Esophagus squamous epithelium (tissue), 5 donors: ENCODE results near the gene PDZD7. TPM values are rescaled to one million over a fixed set of nuclear protein-coding genes. Genes with fewer than 3 reads are reported as not detected.

Source experiments
- DNase-seq: peaks from one replicate; lab custom pipeline; 2025; lab: John Stamatoyannopoulos, UW
- H3K27ac ChIP-seq, 4 donors: fragments of 200-600 bp; sonication (generic); one replicate each; pipeline ENCODE4 v1.5.1; 2016 to 2019; ENCODE audit warnings: mild to moderate bottlenecking in 1 of 4
- H3K27me3 ChIP-seq, 4 donors: fragments of 200-600 bp; sonication (generic); 1 replicate in 3 of 4; 2 replicates in 1 of 4; pipeline versions ENCODE4 v1.5.1 to v1.6.0; 2017 to 2021; ENCODE audit warnings: antibody characterized with exemption in 1 of 4
- H3K36me3 ChIP-seq, 3 donors: fragments of 200-600 bp; sonication (generic); one replicate each; pipeline ENCODE4 v1.5.1; 2016 to 2019
- H3K4me1 ChIP-seq, 3 donors: fragments of 200-600 bp; sonication (generic); one replicate each; pipeline ENCODE4 v1.5.1; 2017 to 2019
- H3K4me3 ChIP-seq, 4 donors: fragments of 200-600 bp; sonication (generic); 1 replicate in 3 of 4; 2 replicates in 1 of 4; pipeline ENCODE4 v1.5.1; 2016 to 2019; ENCODE audit warnings: mild to moderate bottlenecking in 2 of 4, moderate library complexity in 1 of 4
- H3K9me3 ChIP-seq, 3 donors: fragments of 200-600 bp; sonication (generic); one replicate each; pipeline ENCODE4 v1.5.1; 2016 to 2019
- CTCF ChIP-seq, 6 experiments: fragments of 450-650 bp in 4 of 6; fragments of 200-600 bp in 2 of 6; sonication (generic) in 2 of 6; IDR thresholded peaks; one replicate each; pipeline ENCODE4 v1.5.1; 2016 to 2019; ENCODE audit warnings: antibody characterized with exemption in 6 of 6, mild to moderate bottlenecking in 4 of 6, moderate library complexity in 4 of 6
- POLR2A ChIP-seq, 4 donors: fragments of 450-650 bp; IDR thresholded peaks; one replicate each; pipeline ENCODE4 v1.6.1; 2017; ENCODE audit warnings: antibody characterized with exemption in 4 of 4, mild to moderate bottlenecking in 4 of 4, moderate library complexity in 3 of 4
- WGBS, 2 donors: methylation state at CpG; one replicate each; pipeline ENCODE4 v1.1.5; 2018; 5-methylcytosine and 5-hydroxymethylcytosine counted together
- intact Hi-C: fragments of 100-400 bp; cut with DNase I; formaldehyde crosslinking; loops from one replicate; pipeline ENCODE4 v1.15.0; 2022
- total RNA-seq, 4 donors: library from RNA; depleted of rRNA; stranded (reverse); fragments of >200 nt; gene quantifications; one replicate each; pipeline ENCODE4 v1.1.0, GENCODE V29; 2016
- donor health status: DM: yes; HTN: yes; CAD: no.

Gene PDZD7
- total RNA-seq, 4 donors from 2014 or later = 0.19 to 0.29 (median 0.26) TPM; not detected in 1

DNA sequence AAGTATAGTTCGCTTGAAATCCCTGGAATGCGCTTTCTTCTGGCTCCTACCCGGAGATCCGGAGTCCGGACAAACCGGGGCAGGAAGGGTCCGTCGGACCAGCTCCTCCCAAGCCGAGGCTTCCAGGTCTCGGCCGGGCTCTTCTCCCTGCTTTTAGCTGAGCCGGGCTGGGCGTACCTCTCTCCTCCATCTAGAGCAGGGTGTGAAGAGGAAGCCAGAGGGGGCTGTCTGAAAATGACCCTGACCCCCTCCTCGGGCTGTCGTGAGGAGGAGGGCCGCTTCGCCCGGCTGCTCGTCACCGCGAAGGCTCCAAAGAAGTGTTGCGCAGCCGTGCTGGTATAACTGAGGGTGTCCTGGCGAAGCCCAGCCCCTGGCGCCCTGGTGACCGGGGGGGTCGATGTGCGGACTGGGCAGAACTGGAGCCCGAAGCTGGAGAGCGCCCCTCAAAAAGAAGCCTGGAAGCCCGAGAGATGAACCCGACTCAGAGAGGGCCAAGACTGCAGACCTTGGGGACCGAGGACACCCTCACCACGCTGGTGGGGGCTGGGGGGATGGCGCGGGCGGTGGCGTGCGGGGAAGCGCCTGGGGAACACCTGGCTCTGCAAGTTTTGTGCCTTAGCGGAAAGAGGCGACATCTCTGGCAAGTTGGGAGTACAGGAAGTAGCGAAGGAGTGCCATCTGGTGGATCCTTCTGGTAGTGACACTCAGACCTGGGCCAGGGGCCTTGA is 36.6 kb upstream of the PDZD7 start:
- no peak for TF ChIP-seq POLR2A (IDR thresholded peaks at IDR 0.05)
- TF ChIP-seq CTCF (IDR thresholded peaks at IDR 0.05) = peak; percentile 86 to 93 (median 90)
- Histone ChIP-seq H3K27me3 (peaks cover 0 to 59% (median 0%) of the 10 kb centered on the region in 4 donors), H3K27ac (peak overlapping the region; percentile 36 to 79 (median 64)), H3K4me1 (peaks cover 28 to 43% (median 32%) of the 10 kb centered on the region in 3 donors), H3K4me3 (peak overlapping the region; percentile 40 to 75 (median 52)), H3K9me3 (no peaks in the 10 kb centered on the region), H3K36me3 (no peaks in the 10 kb centered on the region)
- 2% methylated on average over 9 to 11 of the region's 43 CpGs for WGBS, 2 donors
- DNase-seq = no peak
- intact Hi-C loops = no loop called here

DNA sequence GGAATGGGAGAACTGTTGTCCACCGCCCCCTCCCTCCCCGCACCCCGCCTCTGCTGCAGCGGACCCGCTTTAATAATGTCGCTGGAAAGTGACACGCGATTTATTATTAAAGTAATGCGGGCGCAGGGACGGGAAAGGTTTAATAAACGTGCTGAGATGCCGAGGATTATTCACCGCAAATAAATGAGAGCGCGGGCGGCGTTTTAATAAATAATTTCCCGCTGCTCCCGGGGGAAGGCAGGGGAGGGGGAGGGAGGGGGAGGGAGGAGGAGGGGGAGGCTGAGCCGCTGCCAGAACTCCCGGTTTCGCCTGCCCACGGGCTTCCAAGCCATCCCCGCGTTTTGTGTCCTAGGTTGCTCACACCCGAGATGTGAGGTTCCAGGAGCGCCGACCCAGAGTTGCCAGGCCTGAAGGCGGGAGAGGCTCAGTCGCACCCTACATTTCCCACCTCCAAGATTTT is 36.0 kb upstream of the PDZD7 start:
- Histone ChIP-seq H3K27me3 (peaks cover 0 to 59% (median 0%) of the 10 kb centered on the region in 4 donors), H3K4me1 (peaks cover 34 to 49% (median 38%) of the 10 kb centered on the region in 3 donors), H3K9me3 (no peaks in the 10 kb centered on the region), H3K27ac (peak overlapping the region; percentile 45 to 79 (median 76)), H3K36me3 (no peaks in the 10 kb centered on the region), H3K4me3 (peak overlapping the region; percentile 40 to 75 (median 52))
- intact Hi-C loops = no loop called here
- no peak for DNase-seq
- WGBS, 2 donors = 1 to 2% methylated on average over 16 to 25 of the region's 31 CpGs
- TF ChIP-seq CTCF (IDR thresholded peaks at IDR 0.05) = no peak
- TF ChIP-seq POLR2A (IDR thresholded peaks at IDR 0.05) = no peak

GRCh38 chr10:101066146-101066895 is 35.4 kb upstream of the PDZD7 start:
- Histone ChIP-seq H3K4me1 (peaks cover 40 to 55% (median 44%) of the 10 kb centered on the region in 3 donors), H3K9me3 (no peaks in the 10 kb centered on the region), H3K27me3 (peaks cover 0 to 57% (median 0%) of the 10 kb centered on the region in 4 donors), H3K4me3 (peak overlapping the region; percentile 40 to 75 (median 52)), H3K27ac (peak overlapping the region; percentile 45 to 79 (median 76)), H3K36me3 (no peaks in the 10 kb centered on the region)
- 0 to 2% methylated on average over 7 to 18 of the region's 49 CpGs for WGBS, 2 donors
- DNase-seq = no peak
- TF ChIP-seq CTCF (IDR thresholded peaks at IDR 0.05) (peak in 4 of 6 experiments; percentile 27 to 43 (median 36)), POLR2A (IDR thresholded peaks at IDR 0.05) (peak in 1 of 4 donors; percentile 21)
- intact Hi-C loops = no loop called here

GRCh38 chr10:101065481-101066145 is 34.7 kb upstream of the PDZD7 start:
- Histone ChIP-seq H3K4me3 (peak overlapping the region; percentile 40 to 75 (median 52)), H3K27me3 (peaks cover 0 to 57% (median 0%) of the 10 kb centered on the region in 4 donors), H3K36me3 (no peaks in the 10 kb centered on the region), H3K4me1 (peaks cover 41 to 60% (median 45%) of the 10 kb centered on the region in 3 donors), H3K9me3 (no peaks in the 10 kb centered on the region), H3K27ac (peak overlapping the region; percentile 45 to 79 (median 76))
- intact Hi-C loops = no loop called here
- DNase-seq = no peak
- 79 to 81% methylated on average over 2 to 3 of the region's 3 CpGs for WGBS, 2 donors
- TF ChIP-seq CTCF (IDR thresholded peaks at IDR 0.05) = no peak
- no peak for TF ChIP-seq POLR2A (IDR thresholded peaks at IDR 0.05)
